Erythroblast (primary cell): ENCODE results near the gene EPS8L3.

Experiments
- GATA1 ChIP-seq: IDR thresholded peaks from 2 replicates; pipeline ENCODE4 v1.6.1; 2011; ENCODE audit warnings: low read depth, mild to moderate bottlenecking, control low read depth, low read length, moderate library complexity
- POLR2A ChIP-seq: IDR thresholded peaks from 2 replicates; pipeline ENCODE4 v1.6.1; 2011; ENCODE audit warnings: mild to moderate bottlenecking, low read length

DNA sequence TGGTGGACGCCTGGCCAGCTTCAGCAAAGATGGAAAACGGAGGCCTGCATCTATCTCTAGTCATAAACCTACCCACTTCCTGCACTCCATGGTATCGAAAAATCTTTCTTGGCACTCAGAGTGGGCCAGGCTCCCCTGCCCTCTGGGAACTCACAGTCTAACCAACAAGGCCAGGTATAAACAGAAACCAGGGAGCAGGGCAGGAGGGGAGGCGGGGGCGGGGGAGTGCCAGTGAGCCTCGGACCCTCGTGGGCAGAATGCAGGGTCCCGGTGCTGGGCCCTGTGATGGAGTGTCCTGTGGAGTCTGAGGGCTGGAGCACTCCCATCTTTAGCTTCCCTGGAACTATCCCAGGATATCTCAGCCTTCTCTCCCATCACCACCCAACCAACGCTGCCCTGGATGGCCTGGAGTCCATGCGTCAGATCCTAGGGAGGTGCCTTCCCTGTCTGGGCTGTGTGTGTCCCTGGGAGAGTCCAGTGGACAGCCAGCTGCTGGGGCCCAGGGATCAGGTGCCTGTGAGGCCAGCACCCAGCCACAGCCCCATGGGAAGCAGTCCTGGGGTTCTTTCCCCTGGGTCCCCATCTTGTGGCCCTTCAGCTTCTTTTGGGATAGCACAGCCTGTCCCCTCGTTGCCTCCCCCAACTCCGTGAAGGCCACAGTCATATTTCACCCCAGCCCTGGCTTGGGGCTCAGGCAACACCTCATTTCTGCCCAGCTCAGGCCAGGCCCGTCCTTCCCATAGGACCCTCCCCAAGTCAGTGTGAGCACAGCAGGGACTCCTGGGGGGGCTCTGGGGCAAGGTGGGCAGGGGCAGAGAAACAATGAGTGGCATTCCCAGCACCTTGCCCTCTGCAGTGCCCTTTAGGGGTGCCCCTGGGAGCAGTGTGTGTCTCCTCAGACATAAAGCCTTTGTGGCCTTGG is 1.1 kb upstream of the EPS8L3 start:
- TF ChIP-seq POLR2A, result no peak
- TF ChIP-seq GATA1, result no peak
